KMS-11 (cell line): ENCODE data around the gene GPR171.

Source experiments
- H2AFZ ChIP-seq: fragments of 200-600 bp; sonication (generic); 2 replicates; pipeline ENCODE4 v1.6.1; 2016; ENCODE audit warnings: antibody characterized with exemption, mixed run types, low read depth
- H3K27ac ChIP-seq: fragments of 200-600 bp; sonication (generic); 2 replicates; pipeline ENCODE4 v1.6.1; 2016; ENCODE audit warnings: mild to moderate bottlenecking, mixed run types
- H3K27me3 ChIP-seq: fragments of 200-600 bp; sonication (generic); 2 replicates; pipeline ENCODE4 v1.6.1; 2017; ENCODE audit warnings: mild to moderate bottlenecking, low read depth, mixed run types, moderate library complexity; ENCODE audit not compliant: insufficient read depth
- H3K36me3 ChIP-seq: fragments of 200-600 bp; sonication (generic); 2 replicates; pipeline ENCODE4 v1.6.1; 2017; ENCODE audit warnings: mild to moderate bottlenecking, mixed run types; ENCODE audit not compliant: insufficient read depth
- H3K4me1 ChIP-seq: fragments of 200-600 bp; sonication (generic); 2 replicates; pipeline ENCODE4 v1.6.1; 2016; ENCODE audit warnings: mild to moderate bottlenecking, low read depth, mixed run types; ENCODE audit not compliant: poor library complexity, severe bottlenecking
- H3K4me2 ChIP-seq: fragments of 200-600 bp; sonication (generic); 2 replicates; pipeline ENCODE4 v1.7.0; 2016; ENCODE audit warnings: mild to moderate bottlenecking, mixed run types
- H3K4me3 ChIP-seq: fragments of 200-600 bp; sonication (generic); IDR thresholded peaks from 2 replicates; pipeline ENCODE4 v1.6.1; 2017; ENCODE audit warnings: low read depth, low read length, mixed read lengths; ENCODE audit not compliant: insufficient read depth
- H3K79me2 ChIP-seq: fragments of 200-600 bp; sonication (generic); 2 replicates; pipeline ENCODE4 v1.6.1; 2016; ENCODE audit warnings: low read depth, mixed run types; ENCODE audit not compliant: insufficient read depth
- H3K9ac ChIP-seq: fragments of 200-600 bp; sonication (generic); 2 replicates; pipeline ENCODE4 v1.6.1; 2016; ENCODE audit warnings: mild to moderate bottlenecking, mixed run types
- H4K20me1 ChIP-seq: fragments of 200-600 bp; sonication (generic); 2 replicates; pipeline ENCODE4 v1.6.1; 2016; ENCODE audit warnings: mild to moderate bottlenecking, mixed run types; ENCODE audit not compliant: insufficient read depth
- CTCF ChIP-seq: fragments of 200-600 bp; sonication (generic); conservative IDR thresholded peaks from 2 replicates; pipeline ENCODE4 v1.6.1; 2017; ENCODE audit warnings: low read depth, mild to moderate bottlenecking, antibody characterized with exemption, low read length, moderate library complexity, mixed read lengths

The GPR171 gene

GRCh38 chr3:151225040-151225975 lies 22.3 kb upstream of the GPR171 start:
- peaks cover 15% of the 10 kb centered on the region for H3K4me1 ChIP-seq
- H4K20me1 ChIP-seq, result no peaks in the 10 kb centered on the region
- TF ChIP-seq CTCF, result no peak
- H3K27ac ChIP-seq, result no peak overlapping the region
- H3K4me2 ChIP-seq, result no peak overlapping the region
- H3K4me3 ChIP-seq, result no peak overlapping the region
- no peaks in the 10 kb centered on the region for H3K27me3 ChIP-seq
- no peak overlapping the region for H2AFZ ChIP-seq
- H3K79me2 ChIP-seq, result no peaks in the 10 kb centered on the region
- no peaks in the 10 kb centered on the region for H3K36me3 ChIP-seq
- no peak overlapping the region for H3K9ac ChIP-seq

GRCh38 chr3:151224268-151224866 lies 21.4 kb upstream of the GPR171 start:
- Histone ChIP-seq H3K4me1 (peaks cover 15% of the 10 kb centered on the region), H4K20me1 (no peaks in the 10 kb centered on the region), H3K4me2 (no peak overlapping the region), H2AFZ (no peak overlapping the region), H3K9ac (no peak overlapping the region), H3K79me2 (no peaks in the 10 kb centered on the region), H3K4me3 (no peak overlapping the region), H3K27me3 (no peaks in the 10 kb centered on the region), H3K36me3 (no peaks in the 10 kb centered on the region), H3K27ac (no peak overlapping the region)
- TF ChIP-seq CTCF, result no peak

GRCh38 chr3:151219056-151219455 lies 16.0 kb upstream of the GPR171 start:
- Histone ChIP-seq H3K4me3 (no peak overlapping the region), H3K4me2 (no peak overlapping the region), H4K20me1 (no peaks in the 10 kb centered on the region), H3K4me1 (no peaks in the 10 kb centered on the region), H2AFZ (no peak overlapping the region), H3K27ac (no peak overlapping the region), H3K27me3 (no peaks in the 10 kb centered on the region), H3K9ac (no peak overlapping the region), H3K36me3 (no peaks in the 10 kb centered on the region), H3K79me2 (no peaks in the 10 kb centered on the region)
- TF ChIP-seq CTCF, result no peak

- no peaks in the 10 kb centered on the region for H3K36me3 ChIP-seq
- H3K27ac ChIP-seq, result no peak overlapping the region
- H3K4me1 ChIP-seq, result no peaks in the 10 kb centered on the region
- no peaks in the 10 kb centered on the region for H3K79me2 ChIP-seq
- H3K4me2 ChIP-seq, result no peak overlapping the region
- H3K4me3 ChIP-seq, result no peak overlapping the region
- no peak overlapping the region for H3K9ac ChIP-seq
- no peak for TF ChIP-seq CTCF
- no peak overlapping the region for H2AFZ ChIP-seq
- H4K20me1 ChIP-seq, result no peaks in the 10 kb centered on the region
- H3K27me3 ChIP-seq, result no peaks in the 10 kb centered on the region
Observed at GRCh38 chr3:151218136-151218535, 15.1 kb upstream of the GPR171 start.
